ENCODE measurements around the gene ATP6V0A1. TPM values are rescaled to one million over a fixed set of nuclear protein-coding genes. Genes with fewer than 3 reads are reported as not detected.

ATP6V0A1 gene
- total and polyA plus RNA-seq, 5 donors from 2014 or later: 13.8 to 28.1 (median 16.2) TPM

GRCh38 chr17:42424991-42425610, 33.6 kb upstream of the ATP6V0A1 start:
- H3K27me3 Mint-ChIP-seq: peaks cover 78% of the 10 kb centered on the region
- DNase-seq (no peak), ATAC-seq (ENCODE audit: low read depth in 2 of 2) (no peak)
- Histone ChIP-seq H3K9me3 (ENCODE audit: control insufficient read depth in 2 of 2, low read length in 2 of 2) (no peaks in the 10 kb centered on the region), H3K36me3 (ENCODE audit: control insufficient read depth, insufficient read depth, low read length) (no peaks in the 10 kb centered on the region), H3K4me1 (ENCODE audit: control insufficient read depth, insufficient read depth, low read length, poor library complexity, severe bottlenecking) (peaks cover 19% of the 10 kb centered on the region), H3K27me3 (ENCODE audit: control insufficient read depth, insufficient read depth, low read length) (peaks cover 8% of the 10 kb centered on the region), H3K4me3 (ENCODE audit: low read depth, low read length) (no peak overlapping the region), H3K27ac (ENCODE audit: insufficient read depth, low read length, poor library complexity, severe bottlenecking) (no peak overlapping the region)
- no peaks in the 10 kb centered on the region for H3K36me3 Mint-ChIP-seq
- H3K27ac Mint-ChIP-seq: no peak overlapping the region
- H3K4me1 Mint-ChIP-seq: peaks cover 0 to 30% (median 12%) of the 10 kb centered on the region in 4 donors
- H3K4me3 Mint-ChIP-seq: no peak overlapping the region
- no peaks in the 10 kb centered on the region for H3K9me3 Mint-ChIP-seq

GRCh38 chr17:42428141-42428944, 30.3 kb upstream of the ATP6V0A1 start:
- Histone ChIP-seq H3K27me3 (ENCODE audit: control insufficient read depth, insufficient read depth, low read length) (peaks cover 4% of the 10 kb centered on the region), H3K4me1 (ENCODE audit: control insufficient read depth, insufficient read depth, low read length, poor library complexity, severe bottlenecking) (peaks cover 2% of the 10 kb centered on the region), H3K4me3 (ENCODE audit: low read depth, low read length) (no peak overlapping the region), H3K36me3 (ENCODE audit: control insufficient read depth, insufficient read depth, low read length) (no peaks in the 10 kb centered on the region), H3K9me3 (ENCODE audit: control insufficient read depth in 2 of 2, low read length in 2 of 2) (no peaks in the 10 kb centered on the region), H3K27ac (ENCODE audit: insufficient read depth, low read length, poor library complexity, severe bottlenecking) (no peak overlapping the region)
- no peaks in the 10 kb centered on the region for H3K9me3 Mint-ChIP-seq
- peaks cover 0 to 6% (median 4%) of the 10 kb centered on the region in 4 donors for H3K4me1 Mint-ChIP-seq
- H3K36me3 Mint-ChIP-seq: no peaks in the 10 kb centered on the region
- no peak overlapping the region for H3K27ac Mint-ChIP-seq
- DNase-seq (peak in 2 of 3 donors; percentile 42 to 58), ATAC-seq (ENCODE audit: low read depth in 2 of 2) (peak in 1 of 2 donors; percentile 46)
- H3K4me3 Mint-ChIP-seq: no peak overlapping the region
- peaks cover 60% of the 10 kb centered on the region for H3K27me3 Mint-ChIP-seq

GRCh38 chr17:42429726-42430447, 28.8 kb upstream of the ATP6V0A1 start:
- peaks cover 3% of the 10 kb centered on the region for H3K36me3 Mint-ChIP-seq
- no peaks in the 10 kb centered on the region for H3K9me3 Mint-ChIP-seq
- H3K27me3 Mint-ChIP-seq: peaks cover 45% of the 10 kb centered on the region
- no peak overlapping the region for H3K4me3 Mint-ChIP-seq
- H3K4me1 Mint-ChIP-seq: peaks cover 0 to 6% (median 2%) of the 10 kb centered on the region in 4 donors
- peaks cover 1% of the 10 kb centered on the region for H3K27me3 ChIP-seq (ENCODE audit: control insufficient read depth, insufficient read depth, low read length)
- H3K36me3 ChIP-seq (ENCODE audit: control insufficient read depth, insufficient read depth, low read length): no peaks in the 10 kb centered on the region
- no peaks in the 10 kb centered on the region for H3K4me1 ChIP-seq (ENCODE audit: control insufficient read depth, insufficient read depth, low read length, poor library complexity, severe bottlenecking)
- H3K27ac ChIP-seq (ENCODE audit: insufficient read depth, low read length, poor library complexity, severe bottlenecking): no peak overlapping the region
- peak overlapping the region in 1 of 3 donors; percentile 43 for H3K27ac Mint-ChIP-seq
- H3K9me3 ChIP-seq (ENCODE audit: control insufficient read depth in 2 of 2, low read length in 2 of 2): no peaks in the 10 kb centered on the region
- no peak for DNase-seq
- ATAC-seq (ENCODE audit: low read depth in 2 of 2): no peak
- H3K4me3 ChIP-seq (ENCODE audit: low read depth, low read length): no peak overlapping the region

GRCh38 chr17:42431758-42432161, 26.9 kb upstream of the ATP6V0A1 start:
- peaks cover 34% of the 10 kb centered on the region for H3K27me3 Mint-ChIP-seq
- H3K27me3 ChIP-seq (ENCODE audit: control insufficient read depth, insufficient read depth, low read length): no peaks in the 10 kb centered on the region
- no peak overlapping the region for H3K4me3 Mint-ChIP-seq
- H3K4me3 ChIP-seq (ENCODE audit: low read depth, low read length): no peak overlapping the region
- ATAC-seq (ENCODE audit: low read depth in 2 of 2) (no peak), DNase-seq (no peak)
- H3K9me3 ChIP-seq (ENCODE audit: control insufficient read depth in 2 of 2, low read length in 2 of 2): no peaks in the 10 kb centered on the region
- H3K27ac ChIP-seq (ENCODE audit: insufficient read depth, low read length, poor library complexity, severe bottlenecking): no peak overlapping the region
- H3K9me3 Mint-ChIP-seq: no peaks in the 10 kb centered on the region
- peaks cover 3% of the 10 kb centered on the region for H3K36me3 Mint-ChIP-seq
- no peak overlapping the region for H3K27ac Mint-ChIP-seq
- no peaks in the 10 kb centered on the region for H3K36me3 ChIP-seq (ENCODE audit: control insufficient read depth, insufficient read depth, low read length)
- H3K4me1 Mint-ChIP-seq: peaks cover 0 to 6% (median 2%) of the 10 kb centered on the region in 4 donors
- no peaks in the 10 kb centered on the region for H3K4me1 ChIP-seq (ENCODE audit: control insufficient read depth, insufficient read depth, low read length, poor library complexity, severe bottlenecking)

GRCh38 chr17:42436391-42436790, 22.3 kb upstream of the ATP6V0A1 start:
- ATAC-seq (ENCODE audit: low read depth in 2 of 2) (no peak), DNase-seq (no peak)
- Histone ChIP-seq H3K9me3 (ENCODE audit: control insufficient read depth in 2 of 2, low read length in 2 of 2) (no peaks in the 10 kb centered on the region), H3K4me3 (ENCODE audit: low read depth, low read length) (no peak overlapping the region), H3K27ac (ENCODE audit: insufficient read depth, low read length, poor library complexity, severe bottlenecking) (no peak overlapping the region), H3K4me1 (ENCODE audit: control insufficient read depth, insufficient read depth, low read length, poor library complexity, severe bottlenecking) (no peaks in the 10 kb centered on the region), H3K27me3 (ENCODE audit: control insufficient read depth, insufficient read depth, low read length) (no peaks in the 10 kb centered on the region), H3K36me3 (ENCODE audit: control insufficient read depth, insufficient read depth, low read length) (no peaks in the 10 kb centered on the region)
- Mint-ChIP-seq H3K27ac (no peak overlapping the region), H3K4me3 (no peak overlapping the region), H3K4me1 (peaks cover 0 to 6% (median 3%) of the 10 kb centered on the region in 4 donors), H3K36me3 (peaks cover 3% of the 10 kb centered on the region), H3K27me3 (peaks cover 26% of the 10 kb centered on the region), H3K9me3 (no peaks in the 10 kb centered on the region)

- Histone ChIP-seq H3K9me3 (ENCODE audit: control insufficient read depth in 2 of 2, low read length in 2 of 2) (no peaks in the 10 kb centered on the region), H3K4me1 (ENCODE audit: control insufficient read depth, insufficient read depth, low read length, poor library complexity, severe bottlenecking) (no peaks in the 10 kb centered on the region), H3K27me3 (ENCODE audit: control insufficient read depth, insufficient read depth, low read length) (peaks cover 3% of the 10 kb centered on the region), H3K4me3 (ENCODE audit: low read depth, low read length) (no peak overlapping the region), H3K27ac (ENCODE audit: insufficient read depth, low read length, poor library complexity, severe bottlenecking) (no peak overlapping the region), H3K36me3 (ENCODE audit: control insufficient read depth, insufficient read depth, low read length) (no peaks in the 10 kb centered on the region)
- no peak overlapping the region for H3K27ac Mint-ChIP-seq
- peaks cover 0 to 9% (median 6%) of the 10 kb centered on the region in 4 donors for H3K4me1 Mint-ChIP-seq
- H3K9me3 Mint-ChIP-seq: no peaks in the 10 kb centered on the region
- ATAC-seq (ENCODE audit: low read depth in 2 of 2): no peak
- no peak overlapping the region for H3K4me3 Mint-ChIP-seq
- peaks cover 31% of the 10 kb centered on the region for H3K27me3 Mint-ChIP-seq
- peak in 2 of 3 donors; percentile 48 to 66 for DNase-seq
- peaks cover under 1% of the 10 kb centered on the region for H3K36me3 Mint-ChIP-seq
These were observed 19.8 kb upstream of the ATP6V0A1 start for GRCh38 chr17:42438600-42439567.

Data from CD4-positive, CD25-positive, alpha-beta regulatory T cell (primary cell).